Psoas muscle (tissue), 8 donors: ENCODE results near the gene GHR. TPM values are rescaled to one million over a fixed set of nuclear protein-coding genes. Genes with fewer than 3 reads are reported as not detected.

Source experiments
- ATAC-seq, 4 donors: fragments of 200-7000 bp; cut with Tn5 transposase; one replicate each; pipeline ENCODE4 v1.9.1; 2020; ENCODE audit warnings: moderate library complexity in 3 of 4, mild to moderate bottlenecking in 2 of 4
- DNase-seq, 2 donors: peaks; one replicate each; pipeline ENCODE4 v3.0.0-alpha.2; 2020
- H3K27ac ChIP-seq: fragments of 200-600 bp; one replicate; pipeline ENCODE4 v1.8.0; 2022
- H3K27me3 ChIP-seq, 3 donors: fragments of 200-600 bp in 1 of 3; one replicate each; pipeline versions ENCODE4 v1.6.1 to v1.8.0; 2013 to 2022; ENCODE audit warnings: low read length in 2 of 3, mild to moderate bottlenecking in 2 of 3, moderate library complexity in 1 of 3; ENCODE audit not compliant: insufficient read depth in 3 of 3
- H3K36me3 ChIP-seq, 2 donors: fragments of 200-600 bp in 1 of 2; one replicate each; pipeline versions ENCODE4 v1.6.1 to v1.8.0; 2013 to 2022; ENCODE audit warnings: low read depth in 1 of 2, mild to moderate bottlenecking in 1 of 2, moderate library complexity in 1 of 2; ENCODE audit not compliant: insufficient read depth in 1 of 2
- H3K4me1 ChIP-seq: fragments of 200-600 bp; one replicate; pipeline ENCODE4 v1.8.0; 2022
- H3K4me3 ChIP-seq: fragments of 200-600 bp; one replicate; pipeline ENCODE4 v1.8.0; 2022; ENCODE audit warnings: mild to moderate bottlenecking
- H3K9me3 ChIP-seq: fragments of 200-600 bp; one replicate; pipeline ENCODE4 v1.8.0; 2022
- CTCF ChIP-seq: fragments of 200-600 bp; IDR thresholded peaks from one replicate; pipeline ENCODE4 v1.8.0; 2022; ENCODE audit warnings: antibody characterized with exemption
- WGBS, 3 donors: extraction: QIAGEN DNeasy Blood & Tissue Kit; methylation state at CpG; one replicate each; pipeline versions ENCODE4 v1.1.6 to v1.1.7; 2013; 5-methylcytosine and 5-hydroxymethylcytosine counted together
- intact Hi-C, 2 donors: fragments of 100-400 bp; cut with DNase I; formaldehyde crosslinking; loops; one replicate each; pipeline versions ENCODE4 v1.11.0 to v1.14.2; 2022
- polyA plus RNA-seq, 3 donors: library from polyadenylated mRNA; stranded (reverse); fragments of 200-250 nt; gene quantifications; one replicate each; pipeline ENCODE4 v1.2.3, GENCODE V29; 2013
- total RNA-seq, 4 donors: library from RNA; stranded (reverse); fragmentation: NEBNext Ultra II Directional in 2 of 4; extraction: Animal tissue kit (Norgen Biotek cat#: 25700) in 2 of 4; gene quantifications; one replicate each; pipeline versions ENCODE4 v1.2.1 to v1.2.4, GENCODE V29; 2021 to 2023
- donor health status: healthy with polysubstance abuse.
- donor health status: DM: no; HTN: no; CAD: no; lungs with moderate emphysema.
- donor health status: Bipolar disorder and iron deficiency.
- donor health status: healthy.
- donor health status: DM: yes; HTN: yes; CAD: no.
- donor health status: DM: no; HTN: no; CAD: no.
- donor health status: DM: no; HTN: no; CAD: no.
- donor health status: DM: yes; HTN: yes; CAD: no.

Gene GHR
- total and polyA plus RNA-seq, 7 donors, result 12.4 to 60.3 (median 32.1) TPM

- Histone ChIP-seq H3K4me1 (no peaks in the 10 kb centered on the region), H3K36me3 (peaks cover 3 to 33% of the 10 kb centered on the region in 2 donors), H3K4me3 (no peak overlapping the region), H3K27ac (peak overlapping the region; percentile 10), H3K27me3 (no peaks in the 10 kb centered on the region), H3K9me3 (no peaks in the 10 kb centered on the region)
- no peak for DNase-seq
- 19 to 29% (median 26%) methylated on average over 3 of the region's 3 CpGs for WGBS, 3 donors
- TF ChIP-seq CTCF, result no peak
- ATAC-seq, result peak; percentile 69 to 86 (median 82)
- intact Hi-C loops, result no loop called here
These were observed 268.2 kb downstream of the GHR start for GRCh38 chr5:42691413-42691937.

GRCh38 chr5:42701351-42702059 is 278.3 kb downstream of the GHR start:
- no peak for ATAC-seq
- Histone ChIP-seq H3K27ac (no peak overlapping the region), H3K4me1 (no peaks in the 10 kb centered on the region), H3K9me3 (peaks cover 17% of the 10 kb centered on the region), H3K27me3 (no peaks in the 10 kb centered on the region), H3K36me3 (peaks cover 7 to 64% of the 10 kb centered on the region in 2 donors), H3K4me3 (no peak overlapping the region)
- intact Hi-C loops, result no loop called here
- TF ChIP-seq CTCF, result no peak
- WGBS, 3 donors, result 93 to 94% (median 93%) methylated on average over 7 of the region's 7 CpGs
- DNase-seq, result no peak

DNA sequence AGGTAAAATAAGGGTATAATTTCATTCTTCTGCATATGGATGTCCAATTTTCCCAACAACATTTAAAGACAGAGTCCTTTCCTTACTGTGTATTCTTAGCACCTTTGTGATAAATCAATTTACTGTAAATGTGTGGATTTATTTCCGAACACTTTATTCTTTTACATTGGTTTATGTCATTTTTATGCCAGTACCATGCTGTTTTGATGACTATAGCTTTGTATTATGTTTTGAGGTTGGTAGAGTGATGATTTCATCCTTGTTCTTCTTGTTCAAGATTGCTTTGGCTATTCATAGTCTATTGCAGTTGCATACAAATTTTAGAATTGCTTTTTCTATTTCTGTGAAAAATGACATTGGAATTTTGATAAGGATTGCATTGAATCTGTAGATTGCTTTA is 280.0 kb downstream of the GHR start:
- intact Hi-C loops, result no loop called here
- H3K4me3 ChIP-seq, result no peak overlapping the region
- peaks cover 20% of the 10 kb centered on the region for H3K9me3 ChIP-seq
- H3K27ac ChIP-seq, result no peak overlapping the region
- no peak for ATAC-seq
- TF ChIP-seq CTCF, result no peak
- no peaks in the 10 kb centered on the region for H3K4me1 ChIP-seq
- H3K27me3 ChIP-seq, result no peaks in the 10 kb centered on the region
- no peak for DNase-seq
- 33 to 98% (median 35%) methylated on average over 1 of the region's 1 CpG for WGBS, 3 donors
- peaks cover 5 to 46% of the 10 kb centered on the region in 2 donors for H3K36me3 ChIP-seq

DNA sequence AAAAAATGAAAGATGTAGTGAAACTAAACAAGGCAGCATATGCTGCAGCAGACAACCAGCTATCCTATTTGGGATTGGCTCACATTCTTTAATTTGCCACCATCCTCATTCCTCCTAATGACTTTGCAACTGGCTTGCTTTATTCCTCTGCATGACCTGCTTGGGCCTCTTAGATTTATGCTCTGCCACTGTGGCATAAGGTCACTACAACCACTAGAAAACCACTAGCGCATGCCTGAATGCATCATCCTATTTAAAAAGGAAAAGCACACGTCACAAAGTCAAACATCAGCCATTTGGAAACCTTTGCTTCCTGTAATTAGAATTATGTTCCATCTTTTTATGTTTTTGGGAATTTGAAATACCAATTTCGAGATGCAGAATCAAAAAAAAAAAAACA is 292.5 kb downstream of the GHR start:
- ATAC-seq, result peak in 2 of 4 donors; percentile 36 to 46
- DNase-seq, result no peak
- Histone ChIP-seq H3K4me3 (no peak overlapping the region), H3K4me1 (no peaks in the 10 kb centered on the region), H3K9me3 (no peaks in the 10 kb centered on the region), H3K36me3 (peaks cover 0 to 58% of the 10 kb centered on the region in 2 donors), H3K27me3 (no peaks in the 10 kb centered on the region), H3K27ac (no peak overlapping the region)
- WGBS, 3 donors, result 79 to 83% (median 80%) methylated on average over 3 of the region's 3 CpGs
- TF ChIP-seq CTCF, result no peak
- intact Hi-C loops, result no loop called here
